ENCODE results near the gene AFG3L2.
A peak's percentile ranks its signal among the peaks of the same experiment; 100 is the strongest.
"Not testable (repeated sequence)": the region's sequence is repeated elsewhere in the genome, so short reads cannot be mapped to it uniquely, and the experiment has no call there.

AFG3L2 gene

DNA sequence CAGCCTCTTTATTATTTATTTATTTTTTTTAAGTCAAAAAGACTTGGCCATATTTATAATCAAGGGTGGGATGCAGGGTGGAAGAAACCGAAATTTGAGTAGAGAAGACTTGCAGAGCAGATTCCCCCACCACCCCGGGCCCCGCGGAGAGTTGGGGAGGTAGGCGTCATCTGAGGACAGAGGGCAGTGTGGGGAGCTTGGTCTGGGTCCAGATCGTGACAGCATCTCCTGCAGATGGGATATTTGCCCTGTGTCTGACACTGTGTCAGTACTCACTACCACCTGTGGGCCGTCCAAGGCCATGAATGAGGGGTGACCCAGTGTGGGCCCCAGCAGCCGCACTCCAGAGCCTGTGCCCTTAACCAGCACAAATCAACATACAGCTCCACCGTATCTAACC lies 20.2 kb upstream of the AFG3L2 start:
- no peak for DNase-seq (ENCODE audit: low spot score)

DNA sequence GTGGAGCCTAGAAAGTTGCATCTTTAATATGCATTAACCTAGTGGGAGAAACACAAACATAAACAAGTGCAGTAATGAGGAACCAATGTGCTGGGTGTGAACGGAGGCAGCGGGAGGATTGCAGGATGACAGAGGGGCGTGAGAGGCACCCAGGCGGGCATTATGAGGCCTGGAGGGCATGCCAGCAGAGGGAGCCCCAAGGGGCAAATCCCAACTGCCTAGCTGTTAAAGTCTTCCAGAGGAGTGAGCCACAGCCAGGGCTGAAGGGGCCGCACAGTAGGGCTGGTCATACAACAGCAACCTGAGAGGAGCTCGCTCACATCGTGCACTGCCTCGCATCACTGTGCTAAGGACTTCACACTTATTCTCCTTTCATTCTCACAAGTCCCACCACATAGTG lies 17.4 kb upstream of the AFG3L2 start:
- DNase-seq (ENCODE audit: low spot score) = peak; percentile 28

DNA sequence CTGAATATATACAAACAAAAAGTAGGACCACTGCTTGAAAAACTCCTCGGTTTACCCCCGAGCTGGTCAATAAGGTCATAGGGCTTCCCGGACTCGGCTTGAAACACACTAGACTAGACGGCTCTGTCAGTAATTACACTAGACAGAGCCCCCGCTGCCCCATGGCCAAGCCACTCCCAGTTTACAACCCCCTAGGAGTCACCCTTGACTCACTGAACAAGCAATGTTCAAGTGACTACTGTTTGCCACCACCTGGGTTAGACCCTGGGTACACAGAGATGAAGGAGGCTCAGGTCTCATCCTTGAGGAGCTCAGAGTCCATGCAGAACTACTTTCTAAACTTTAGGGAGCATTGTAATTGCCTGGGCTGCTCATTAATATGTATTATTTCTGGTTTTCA lies 17.0 kb upstream of the AFG3L2 start:
- no peak for DNase-seq (ENCODE audit: low spot score)

DNA sequence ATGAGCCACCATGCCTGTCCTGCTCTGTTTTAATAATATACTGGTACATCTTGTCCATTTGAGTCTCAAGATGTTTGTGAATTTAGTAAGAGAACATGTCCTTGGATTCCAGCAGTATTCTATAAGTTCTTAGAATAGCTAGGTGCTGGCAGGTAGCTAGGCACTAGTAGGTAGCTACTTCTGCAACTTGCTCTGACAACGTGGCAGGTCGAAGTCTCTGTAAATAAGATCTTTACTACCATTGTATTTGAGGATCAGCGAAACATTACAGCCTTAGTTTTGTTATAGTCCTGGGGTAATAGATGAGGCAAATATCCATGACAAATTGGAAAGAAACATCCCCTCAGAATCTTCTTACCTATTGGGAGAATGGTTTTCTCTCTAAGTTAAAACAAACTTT lies 16.5 kb upstream of the AFG3L2 start:
- DNase-seq (ENCODE audit: low spot score) = no peak

DNA sequence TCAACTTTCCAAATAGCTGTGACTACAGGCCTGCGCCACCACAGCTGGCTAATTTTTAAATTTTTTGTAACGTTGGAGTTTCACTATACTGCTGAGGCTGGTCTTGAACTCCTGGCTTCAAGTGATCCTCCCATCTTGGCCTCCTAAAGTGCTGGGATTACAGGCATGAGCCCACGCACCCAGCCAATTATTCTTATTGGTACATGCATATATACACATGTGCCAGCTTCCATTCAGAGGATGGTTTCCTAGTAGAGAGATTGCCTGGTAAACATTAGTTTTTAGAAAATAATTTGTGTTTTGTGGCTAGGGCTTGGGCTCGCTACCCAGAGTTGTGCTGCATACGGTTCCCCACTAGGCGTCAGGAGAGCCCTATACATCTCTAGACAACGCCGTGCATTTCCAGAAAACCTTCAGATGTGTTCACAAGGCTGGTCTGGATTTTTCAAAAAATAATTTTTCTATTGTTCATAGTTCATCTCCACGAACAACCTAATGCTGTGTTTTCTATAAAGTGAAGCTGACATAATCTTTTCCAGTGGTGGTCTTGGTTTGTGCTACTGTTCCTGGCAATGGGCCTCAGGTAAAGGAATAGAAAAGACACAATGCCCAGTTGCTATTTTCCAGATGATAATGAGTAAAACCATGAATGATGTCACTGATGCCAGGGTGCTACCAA lies 14.6 kb upstream of the AFG3L2 start:
- DNase-seq (ENCODE audit: low spot score) = peak; percentile 65

DNA sequence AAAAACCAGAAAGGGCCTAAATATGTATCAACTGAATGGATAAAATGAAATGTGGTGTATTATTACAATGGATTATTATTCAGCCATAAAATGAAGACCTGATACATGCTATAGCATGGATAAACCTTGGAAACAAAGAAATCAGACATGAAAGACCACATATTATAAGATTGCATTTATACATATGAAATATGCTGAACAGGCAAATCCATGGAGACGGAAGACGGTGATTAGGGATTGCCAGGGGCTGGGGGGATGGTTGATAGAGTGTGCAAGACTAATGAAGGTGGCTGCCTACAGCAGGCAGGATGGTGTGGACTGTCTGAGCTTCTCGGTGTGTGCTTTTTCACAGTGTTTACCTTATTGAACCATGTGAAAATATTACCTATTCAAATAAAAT lies 11.4 kb upstream of the AFG3L2 start:
- DNase-seq (ENCODE audit: low spot score) = no peak

DNA sequence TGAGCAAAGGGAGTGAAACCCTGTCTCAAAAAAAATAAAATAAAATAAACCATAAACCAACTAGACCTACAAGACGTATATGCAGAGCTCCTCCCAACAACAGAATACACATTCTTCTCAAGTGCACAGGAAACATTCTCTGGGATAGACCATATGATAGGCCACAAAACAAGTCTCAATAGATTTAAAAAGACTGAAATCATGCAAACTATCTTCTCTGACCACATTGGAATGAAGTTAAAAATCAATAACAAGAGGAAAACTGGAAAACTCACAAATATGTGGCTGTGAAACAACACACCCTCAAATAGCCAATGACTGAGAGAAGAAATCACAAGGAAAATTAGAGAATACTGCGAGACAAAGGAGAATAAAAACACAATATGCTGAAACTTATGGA lies 7.2 kb upstream of the AFG3L2 start:
- no peak for DNase-seq (ENCODE audit: low spot score)

DNA sequence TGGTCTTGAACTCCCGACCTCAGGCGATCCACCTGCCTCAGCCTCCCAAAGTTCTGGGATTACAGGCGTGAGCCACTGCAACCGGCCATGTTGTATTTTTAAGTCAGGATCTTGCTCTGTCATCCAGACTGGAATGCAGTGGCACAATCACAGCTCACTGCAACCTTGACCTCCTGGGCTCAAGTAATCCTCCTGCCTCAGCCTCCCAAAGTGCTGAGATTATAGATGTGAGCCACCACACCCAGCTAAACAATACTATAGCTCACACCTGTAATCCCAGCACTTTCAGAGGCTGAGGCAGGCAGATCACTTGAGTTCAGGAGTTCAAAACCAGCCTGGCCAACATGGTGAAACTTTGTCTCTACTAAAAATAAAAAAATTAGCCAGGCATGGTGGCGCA lies 6.7 kb upstream of the AFG3L2 start:
- not testable (repeated sequence) for DNase-seq (ENCODE audit: low spot score)

DNA sequence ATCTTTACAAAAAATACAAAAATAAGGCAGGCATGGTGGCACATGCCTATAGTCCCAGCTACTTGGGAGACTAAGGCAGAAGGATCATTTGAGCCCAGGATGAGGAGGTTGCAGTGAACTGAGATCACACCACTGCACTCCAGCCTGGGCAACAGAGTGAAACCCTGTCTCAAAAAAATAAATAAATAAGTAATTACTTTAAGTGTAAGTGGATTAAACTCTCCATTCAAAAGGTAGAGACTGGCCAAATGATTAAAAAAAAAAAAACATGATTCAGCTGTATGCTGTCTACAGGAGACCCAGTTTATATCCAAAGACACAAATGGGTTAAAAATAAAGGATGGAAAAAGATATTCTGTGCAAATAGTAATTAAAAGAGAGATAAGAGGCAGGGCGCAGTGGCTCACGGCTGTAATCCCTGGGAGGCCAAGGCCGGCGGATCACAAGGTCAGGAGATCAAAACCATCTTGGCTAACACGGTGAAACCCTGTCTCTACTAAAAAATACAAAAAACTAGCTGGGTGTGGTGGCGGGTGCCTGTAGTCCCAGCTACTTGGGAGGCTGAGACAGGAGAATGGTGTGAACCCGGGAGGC lies 5.3 kb upstream of the AFG3L2 start:
- not testable (repeated sequence) for DNase-seq (ENCODE audit: low spot score)

DNA sequence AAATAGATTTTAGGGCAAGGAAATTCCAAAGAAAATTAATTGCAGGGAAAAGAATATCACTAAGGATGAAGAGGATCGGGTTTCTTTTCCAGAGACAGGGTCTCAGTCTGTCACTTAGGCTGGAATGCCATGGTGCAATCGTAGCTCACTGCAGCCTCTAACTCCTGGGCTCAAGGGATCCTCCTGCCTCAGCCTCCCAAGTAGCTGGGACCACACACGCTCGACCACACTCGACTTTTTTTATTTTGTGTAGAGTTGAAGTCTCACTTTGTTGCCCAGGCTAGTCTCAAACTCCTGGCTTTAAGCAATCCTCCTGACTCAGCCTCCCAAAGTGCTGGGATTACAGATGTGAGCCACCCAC lies 1.2 kb upstream of the AFG3L2 start:
- DNase-seq (ENCODE audit: low spot score) = not testable (repeated sequence)

DNA sequence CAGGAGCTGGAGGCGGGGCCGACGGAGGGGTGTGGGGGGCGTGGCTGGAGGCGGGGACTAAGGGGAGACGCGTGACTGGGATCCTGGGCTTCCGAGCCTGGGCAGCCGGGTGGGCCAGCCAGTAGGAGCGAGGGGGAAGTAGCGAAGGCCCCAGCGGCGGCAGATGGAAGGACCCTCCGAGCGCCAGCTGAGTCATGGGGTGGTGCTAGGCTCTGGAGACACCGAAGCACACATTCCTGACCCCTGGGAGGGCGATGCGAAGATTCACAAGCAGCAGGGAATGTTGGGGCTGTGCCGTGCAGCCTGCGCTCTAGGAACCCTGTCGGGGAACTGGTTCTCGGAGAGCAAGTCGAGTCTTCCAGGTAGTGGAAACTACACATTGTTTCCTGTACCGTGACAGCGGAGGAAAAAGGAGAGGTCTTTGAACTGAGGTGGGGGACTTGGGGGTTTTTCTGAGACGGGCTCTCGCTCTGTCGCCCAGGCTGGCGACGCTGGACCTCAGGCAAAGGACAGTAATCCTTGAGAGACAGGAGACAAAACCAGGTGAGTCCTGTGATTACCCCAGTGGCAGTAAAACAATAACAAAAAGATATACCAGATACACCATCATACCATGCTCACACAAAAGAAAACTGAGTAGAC lies 650 bp upstream of the AFG3L2 start:
- DNase-seq (ENCODE audit: low spot score) = no peak

DNA sequence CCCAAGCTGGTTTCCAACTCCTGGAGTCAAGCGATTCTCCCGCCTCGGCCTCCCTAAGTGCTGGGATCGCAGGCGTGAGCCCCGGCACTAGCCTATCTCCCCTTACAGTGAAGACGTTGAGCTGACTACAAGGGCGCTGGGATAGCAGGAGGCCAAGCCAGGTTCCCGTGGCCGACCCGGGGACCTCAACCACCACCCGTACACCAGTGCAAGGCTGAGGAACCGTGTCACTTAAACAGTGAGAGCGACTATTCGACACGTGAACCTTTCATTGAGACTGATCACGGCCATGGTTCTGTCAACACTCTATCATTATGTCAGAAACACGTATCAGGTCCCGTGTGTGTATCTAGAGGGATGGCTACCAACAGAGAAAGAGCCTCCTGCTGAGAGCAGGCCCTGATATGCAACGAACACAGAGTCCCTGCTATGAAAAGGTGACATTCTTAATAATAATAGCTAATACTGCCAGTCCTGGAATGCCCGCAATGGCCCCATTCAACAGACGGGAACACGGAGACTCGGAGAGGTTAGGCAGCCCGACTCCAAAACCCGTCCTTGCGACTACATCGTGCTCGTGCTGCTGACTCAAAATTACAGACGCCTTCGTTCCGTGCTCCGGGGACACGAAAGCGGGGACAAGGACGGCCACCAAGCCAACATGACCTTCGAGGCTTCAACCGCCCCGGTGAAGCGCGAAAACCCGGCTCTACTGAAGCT lies 833 bp downstream of the AFG3L2 start:
- DNase-seq (ENCODE audit: low spot score) = peak; percentile 46

DNA sequence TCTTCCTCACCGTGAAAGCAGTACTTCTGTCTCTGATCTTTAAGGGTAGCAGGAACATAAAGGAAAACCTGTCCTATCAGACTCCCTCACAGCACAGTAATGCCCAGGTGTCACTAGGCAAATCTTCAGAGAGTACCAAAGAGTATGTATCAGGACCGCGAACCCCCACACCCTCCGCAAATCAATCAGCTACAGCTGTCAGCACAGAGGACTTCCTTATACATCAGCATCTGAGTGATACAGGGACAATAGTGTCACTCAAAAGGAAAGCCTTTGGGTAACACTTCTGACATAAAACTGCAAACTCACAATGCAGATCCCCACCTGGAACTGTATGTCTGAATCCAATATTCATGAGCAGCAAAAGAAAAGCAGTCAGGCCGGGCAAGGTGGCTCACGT lies 2.6 kb downstream of the AFG3L2 start:
- no peak for DNase-seq (ENCODE audit: low spot score)

DNA sequence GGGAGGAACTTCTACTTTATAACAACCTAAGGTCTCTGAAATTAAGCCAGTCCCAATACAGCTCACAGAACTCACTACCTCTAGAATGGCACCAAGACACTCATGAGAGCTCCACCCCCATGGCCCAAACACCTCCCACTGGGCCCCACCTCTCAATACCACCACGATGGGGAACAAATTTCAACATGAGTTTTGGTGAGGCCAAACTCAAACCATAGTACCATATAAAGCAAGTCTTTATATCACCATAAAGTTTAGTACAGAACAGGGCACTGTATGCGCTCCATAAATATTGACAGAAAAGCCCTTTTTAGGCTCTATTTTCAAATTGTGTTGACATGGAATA lies 3.3 kb downstream of the AFG3L2 start:
- no peak for DNase-seq (ENCODE audit: low spot score)

DNA sequence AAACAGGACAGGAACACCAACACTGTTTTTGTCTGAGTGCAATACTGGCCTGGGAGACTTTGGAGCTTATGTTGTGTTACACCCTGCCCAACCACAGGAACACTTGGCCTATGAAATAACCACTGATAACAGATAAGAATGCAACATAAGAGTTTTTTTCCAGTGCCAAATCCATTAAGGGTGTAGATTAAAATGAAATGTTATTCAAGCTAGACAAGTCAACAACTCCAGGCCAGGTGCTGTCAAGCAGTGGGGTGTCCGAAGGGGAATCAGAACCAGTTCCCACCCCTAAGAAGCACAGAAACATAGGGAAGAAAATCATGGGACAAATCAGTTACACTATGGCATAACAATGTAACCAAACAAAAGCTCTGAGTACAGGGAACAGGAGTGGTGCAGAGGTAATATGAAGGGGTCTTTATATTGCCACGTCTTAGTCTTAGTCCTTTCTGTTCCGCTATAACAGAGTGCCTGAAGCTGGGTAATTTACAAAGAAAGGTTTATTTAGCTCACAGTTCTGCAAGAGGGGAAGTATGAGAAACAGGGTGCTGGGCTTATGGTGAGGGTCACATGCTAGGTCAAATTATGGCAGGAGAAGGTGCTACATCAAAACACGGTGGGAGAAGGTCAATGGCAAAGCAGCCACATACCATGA lies 3.8 kb downstream of the AFG3L2 start:
- DNase-seq (ENCODE audit: low spot score) = peak; percentile 51

DNA sequence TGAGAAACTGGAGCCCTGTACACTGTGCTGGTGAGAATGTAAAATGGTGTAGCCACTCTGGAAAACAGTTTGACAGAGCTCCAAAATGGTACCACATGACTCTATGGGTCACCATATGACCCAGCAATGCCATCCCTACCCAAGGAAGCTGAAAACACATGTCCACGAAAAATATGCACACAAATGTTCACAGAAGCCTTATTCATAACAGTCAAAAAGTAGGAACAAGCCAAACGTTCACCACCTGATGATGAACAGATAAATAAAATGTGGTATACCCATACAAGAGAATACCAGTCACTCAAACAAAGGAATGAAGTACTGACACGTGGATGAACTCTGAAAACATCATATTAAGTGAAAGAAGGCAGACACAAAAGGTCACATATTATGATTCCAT lies 4.6 kb downstream of the AFG3L2 start:
- no peak for DNase-seq (ENCODE audit: low spot score)

DNA sequence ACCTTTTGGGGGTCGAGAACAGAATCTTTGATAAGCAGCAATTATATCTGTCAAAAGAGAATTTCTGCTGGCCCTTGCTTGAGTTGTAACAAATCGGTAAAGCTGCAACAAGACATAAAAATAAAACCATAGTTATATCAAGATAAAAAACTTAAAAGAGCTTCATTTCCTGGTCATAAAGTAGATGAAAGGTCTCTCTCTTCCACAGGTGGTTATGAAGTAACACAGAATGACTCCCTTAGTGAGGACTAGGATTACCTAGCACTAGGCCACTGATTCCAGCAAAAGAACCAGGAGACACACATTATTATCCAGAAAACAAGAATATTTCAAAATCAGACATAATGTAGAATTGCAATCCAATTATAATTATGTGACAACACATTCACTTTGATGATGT lies 5.4 kb downstream of the AFG3L2 start:
- DNase-seq (ENCODE audit: low spot score) = no peak

DNA sequence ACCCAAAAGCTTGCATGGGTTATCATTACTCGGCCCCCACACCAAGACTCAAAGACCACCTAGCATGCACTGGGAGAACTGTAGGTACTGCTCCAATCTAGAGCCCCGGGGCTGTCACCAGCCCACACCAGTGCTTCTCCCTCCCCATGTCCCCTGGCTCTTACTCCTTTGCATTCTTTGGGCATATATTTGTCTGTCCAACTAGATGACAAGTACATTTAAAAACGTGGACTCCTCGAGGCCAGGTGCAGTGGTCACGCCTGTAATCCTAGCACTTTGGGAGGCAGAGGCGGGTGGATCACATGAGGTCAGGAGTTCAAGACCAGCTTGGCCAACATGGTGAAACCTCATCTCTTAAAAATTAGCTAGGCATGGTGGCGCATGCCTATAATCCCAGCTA lies 7.8 kb downstream of the AFG3L2 start:
- DNase-seq (ENCODE audit: low spot score) = no peak

DNA sequence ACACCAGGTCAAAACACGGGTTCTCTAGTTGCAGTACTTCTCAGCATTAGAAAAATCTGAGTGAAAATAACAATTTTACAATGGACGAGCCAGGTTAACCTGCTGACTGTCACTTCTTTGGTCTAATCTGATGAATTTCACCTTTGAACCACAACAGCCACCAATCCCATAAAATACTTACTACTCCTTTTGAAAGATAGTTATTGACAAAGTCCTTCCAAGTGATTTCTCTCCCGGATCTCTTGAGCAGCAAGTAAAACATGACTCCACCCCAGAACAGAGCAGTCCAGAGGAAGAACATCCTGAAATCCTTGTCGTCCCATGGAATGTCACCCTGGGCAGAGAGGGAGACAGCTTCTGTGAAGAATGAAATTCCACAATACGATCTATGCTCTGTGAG lies 10.2 kb downstream of the AFG3L2 start:
- no peak for DNase-seq (ENCODE audit: low spot score)

DNA sequence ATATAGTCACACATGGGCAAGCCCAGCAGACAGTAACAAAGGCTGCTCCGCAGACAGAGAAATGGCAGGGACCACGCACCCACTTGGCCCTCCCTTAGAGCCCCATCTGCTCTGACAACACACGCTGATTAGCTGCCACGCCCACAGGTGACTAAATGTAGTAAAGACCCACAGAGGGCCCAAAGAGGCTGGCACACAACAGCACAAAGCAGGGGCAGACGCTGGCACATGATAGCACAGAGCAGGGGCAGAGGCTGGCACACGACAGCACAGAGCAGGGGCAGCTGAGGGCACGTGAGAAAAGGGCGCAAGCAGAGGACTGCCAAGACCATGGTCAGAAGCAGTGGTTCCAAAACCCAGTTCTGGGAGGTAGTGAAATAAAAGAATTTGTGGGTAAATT lies 10.6 kb downstream of the AFG3L2 start:
- no peak for DNase-seq (ENCODE audit: low spot score)

DNA sequence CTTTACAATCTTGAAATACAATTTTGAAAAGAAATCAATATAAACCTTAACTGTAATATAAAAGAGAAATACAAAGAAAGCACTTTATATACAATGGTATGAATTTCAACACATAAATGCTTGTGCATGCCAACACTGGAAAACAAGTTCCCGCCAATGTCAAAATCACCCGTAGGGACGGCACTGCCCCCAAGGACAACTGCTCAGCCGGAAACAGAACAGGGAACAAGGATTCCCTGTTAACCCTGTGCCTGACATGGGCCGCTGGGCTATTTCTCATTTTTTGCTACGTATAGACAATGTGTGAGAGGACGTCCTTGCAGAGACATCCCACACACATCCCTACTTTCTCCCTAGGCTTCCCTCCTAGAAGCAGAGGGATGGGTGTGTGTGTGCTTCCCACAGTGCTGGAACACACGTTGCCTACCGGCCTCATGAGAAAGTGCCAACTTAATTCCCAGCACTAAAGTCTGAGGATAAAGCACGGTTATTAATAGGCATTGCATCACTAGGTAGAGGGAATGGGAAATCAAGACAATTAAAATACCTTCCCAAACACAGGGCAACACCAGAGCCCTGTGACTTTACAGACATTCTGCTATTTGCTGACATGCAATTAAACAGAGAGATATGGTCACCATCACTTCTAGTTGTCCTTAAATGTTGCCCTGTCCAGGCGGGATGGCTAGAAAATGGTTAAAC lies 14.4 kb downstream of the AFG3L2 start:
- DNase-seq (ENCODE audit: low spot score) = no peak

DNA sequence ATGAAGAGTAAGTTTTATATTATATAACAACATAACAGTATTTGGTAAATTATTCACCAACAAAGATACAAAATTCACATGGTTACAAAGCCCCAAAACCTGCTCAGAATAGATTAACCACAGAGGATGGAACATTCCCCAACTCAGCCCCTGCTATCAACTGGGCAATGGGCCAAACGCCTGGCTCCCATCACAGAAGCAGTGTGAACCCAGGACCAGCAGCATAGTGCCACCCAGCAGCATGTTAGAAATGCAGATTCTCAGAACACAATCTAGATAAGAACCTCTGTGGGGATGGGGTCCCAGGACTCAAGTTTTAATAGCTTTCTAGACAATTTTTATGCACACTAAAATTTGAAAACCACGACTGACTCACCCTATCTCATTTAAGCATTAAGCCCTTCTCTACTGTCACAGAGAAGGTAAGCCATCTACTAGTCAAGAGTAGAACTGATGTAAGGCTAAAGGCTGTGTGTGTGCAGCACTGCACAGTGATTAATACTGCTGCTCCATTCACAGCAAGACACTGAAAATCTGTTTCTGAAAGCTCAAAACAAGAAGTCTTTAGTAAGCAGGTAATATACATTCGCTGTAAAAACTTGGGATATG lies 15.2 kb downstream of the AFG3L2 start:
- peak; percentile 88 for DNase-seq (ENCODE audit: low spot score)

Data from hematopoietic multipotent progenitor cell treated with erythropoietin and hydrocortisone succinate and interleukin-3 and kit ligand, for 15 days (in vitro differentiated cells).